ENCODE results near the gene ZRANB3.
"Not testable (repeated sequence)": the region's sequence is repeated elsewhere in the genome, so short reads cannot be mapped to it uniquely, and the experiment has no call there.

Gene ZRANB3

DNA sequence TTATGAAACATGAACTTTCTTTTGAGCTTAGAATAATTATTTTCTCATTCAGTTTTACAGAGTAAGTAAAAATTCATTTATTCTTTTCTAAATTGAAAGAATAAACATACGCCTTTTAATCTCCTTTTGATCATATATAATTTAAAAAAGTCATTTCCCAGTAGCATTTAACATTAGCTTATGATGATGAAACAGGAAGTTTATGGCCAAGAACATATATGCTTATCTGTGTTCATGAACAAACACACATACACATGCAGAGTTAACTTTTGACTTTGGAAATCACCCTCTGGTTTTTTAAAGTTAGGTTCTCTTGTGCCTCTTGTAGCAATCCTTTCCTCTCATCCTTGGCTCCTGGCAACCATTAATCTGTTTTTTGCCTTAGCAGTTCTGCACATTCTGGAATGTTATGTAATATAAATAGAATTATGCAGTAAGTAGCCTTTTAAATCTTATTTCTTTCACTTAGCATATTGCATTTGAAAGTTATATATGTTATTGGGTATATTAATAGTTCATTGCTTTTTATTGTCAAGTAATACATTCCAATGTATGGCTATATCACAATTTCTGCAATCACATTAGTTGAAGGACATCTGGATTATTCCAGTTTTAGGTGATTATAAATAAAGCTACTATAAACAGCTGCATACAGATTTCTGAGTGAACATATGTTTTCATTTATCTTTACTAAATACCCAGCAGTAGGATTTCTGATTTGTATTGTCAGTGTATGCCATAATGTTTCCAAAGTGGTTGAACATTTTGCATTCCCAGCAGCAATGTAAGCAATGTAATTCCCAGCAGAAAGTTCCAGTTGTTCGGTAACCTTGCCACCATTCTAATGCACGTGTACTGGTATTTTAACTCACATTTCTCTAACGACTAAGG lies 210.3 kb downstream of the ZRANB3 start:
- DNase-seq = no peak

DNA sequence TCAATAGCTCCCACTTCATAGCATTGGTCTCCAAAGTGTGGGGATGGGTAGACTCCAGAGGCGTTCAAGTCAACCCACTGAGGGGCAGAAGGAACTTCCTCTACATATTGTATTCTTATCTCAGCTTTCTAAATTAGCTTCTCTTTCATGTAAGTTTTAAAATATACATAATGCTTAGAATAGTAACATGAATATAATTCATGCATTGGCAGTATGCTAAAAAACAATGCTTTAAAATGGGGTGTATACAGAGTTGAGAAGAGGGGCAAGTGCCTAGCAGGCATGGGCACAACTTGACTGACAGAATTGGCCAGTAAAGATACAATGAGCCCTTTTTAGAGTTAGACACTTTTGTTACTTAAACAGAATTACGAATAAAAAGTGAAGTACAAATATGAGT lies 212.2 kb downstream of the ZRANB3 start:
- DNase-seq = no peak

DNA sequence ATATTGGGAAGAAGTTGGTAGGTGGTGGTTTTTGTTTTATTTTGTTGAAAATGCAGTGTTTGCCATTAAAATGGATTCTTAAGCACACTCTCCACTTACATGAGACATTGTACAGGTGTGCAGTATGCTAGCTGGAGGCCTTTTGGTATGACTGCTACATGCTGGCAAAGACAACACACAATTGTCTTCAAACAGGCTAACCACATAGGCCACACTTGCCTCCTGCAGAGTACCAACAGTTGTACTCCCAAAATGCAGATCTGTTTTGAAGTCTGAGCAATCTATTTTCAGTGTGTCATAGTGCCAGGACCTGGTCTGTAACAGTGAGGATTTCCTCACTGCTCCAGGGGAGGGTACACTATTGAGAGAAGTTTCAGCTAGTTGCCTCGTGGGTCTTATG lies 213.6 kb downstream of the ZRANB3 start:
- DNase-seq = no peak

DNA sequence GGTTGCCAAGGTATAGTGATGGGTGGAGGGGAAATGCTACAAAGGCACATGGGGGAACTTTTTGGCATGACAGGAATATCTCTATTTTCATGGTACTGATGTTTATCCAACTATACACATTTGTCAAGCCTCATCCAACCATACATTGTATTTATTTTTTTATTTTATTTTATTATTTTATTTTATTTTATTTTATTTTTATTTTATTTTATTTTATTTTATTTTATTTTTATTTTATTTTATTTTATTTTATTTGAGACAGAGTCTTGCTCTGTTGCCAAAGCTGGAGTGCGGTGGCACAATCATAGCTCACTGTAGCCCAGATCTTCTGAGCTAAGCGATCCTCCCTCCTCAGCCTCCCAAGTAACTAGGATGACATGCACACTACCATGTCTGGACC lies 219.1 kb downstream of the ZRANB3 start:
- DNase-seq = no peak

DNA sequence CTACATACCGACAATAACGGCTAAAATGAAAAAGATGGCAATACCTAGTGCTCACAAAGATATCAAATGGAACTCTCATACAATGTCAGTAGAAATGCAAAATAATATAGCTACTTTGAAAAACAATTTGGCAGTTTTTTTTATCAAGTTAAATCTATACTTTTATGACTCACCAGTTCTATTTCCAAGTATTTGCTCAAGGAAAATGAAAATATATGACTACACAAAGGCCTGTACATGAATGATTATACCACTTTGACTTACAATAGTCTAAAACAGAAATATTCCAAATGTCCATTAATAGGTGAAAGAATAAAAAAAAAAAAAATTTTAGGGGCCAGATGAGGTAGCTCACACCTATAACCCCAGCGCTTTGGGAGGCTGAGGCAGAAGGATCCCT lies 219.8 kb downstream of the ZRANB3 start:
- DNase-seq = no peak

- no peak for DNase-seq
Measured at GRCh38 chr2:135304694-135305093, 226.3 kb downstream of the ZRANB3 start.

- DNase-seq = no peak
Measured at GRCh38 chr2:135299658-135300244, 231.3 kb downstream of the ZRANB3 start.

DNA sequence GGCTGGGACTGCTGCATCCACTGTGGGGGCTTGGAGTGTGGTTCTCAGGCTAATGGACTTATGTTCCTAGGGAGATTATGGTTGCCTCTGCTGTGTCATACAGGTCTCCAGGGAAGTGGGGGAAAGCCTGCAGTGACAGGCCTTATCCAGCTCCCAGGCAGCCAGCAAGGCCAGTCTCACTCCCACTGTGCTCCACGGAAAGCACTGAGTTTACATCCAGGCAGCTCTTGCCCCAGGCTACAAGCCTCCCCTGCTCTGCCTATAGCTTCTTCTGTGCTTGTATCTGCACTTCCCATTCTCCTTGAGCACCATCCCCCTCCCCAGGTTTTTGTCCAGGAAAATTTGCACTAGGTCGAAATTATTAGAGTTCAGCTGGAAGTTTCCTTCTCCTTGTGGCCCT lies 231.9 kb downstream of the ZRANB3 start:
- no peak for DNase-seq

GRCh38 chr2:135287121-135287520 lies 243.9 kb downstream of the ZRANB3 start:
- not testable (repeated sequence) for DNase-seq

DNA sequence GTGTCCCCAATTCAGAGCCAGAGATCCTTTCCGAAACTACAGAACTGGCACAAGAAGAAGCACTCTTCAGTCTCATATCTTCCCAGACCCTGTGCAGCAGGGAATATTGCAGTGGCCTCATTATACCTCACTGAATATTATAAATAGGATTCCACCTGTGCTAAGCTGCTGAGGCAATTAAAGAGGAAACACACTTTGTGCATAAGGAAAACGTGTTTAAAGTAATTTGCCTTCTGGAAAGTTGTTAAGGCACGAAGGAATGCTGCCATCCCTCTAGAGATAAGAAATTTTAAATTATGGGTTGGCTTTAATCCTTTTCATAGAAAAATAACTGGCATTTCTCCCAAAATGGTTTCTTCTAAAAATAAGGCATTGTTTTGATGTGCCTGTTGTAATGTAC lies 245.6 kb downstream of the ZRANB3 start:
- no peak for DNase-seq

- no peak for DNase-seq
Measured at GRCh38 chr2:135281379-135281778, 249.6 kb downstream of the ZRANB3 start.

- no peak for DNase-seq
Measured at GRCh38 chr2:135279209-135279608, 251.8 kb downstream of the ZRANB3 start.

- DNase-seq = no peak
Measured at GRCh38 chr2:135276525-135276924, 254.5 kb downstream of the ZRANB3 start.

- DNase-seq = no peak
Measured at GRCh38 chr2:135271006-135271405, 260.0 kb downstream of the ZRANB3 start.

DNA sequence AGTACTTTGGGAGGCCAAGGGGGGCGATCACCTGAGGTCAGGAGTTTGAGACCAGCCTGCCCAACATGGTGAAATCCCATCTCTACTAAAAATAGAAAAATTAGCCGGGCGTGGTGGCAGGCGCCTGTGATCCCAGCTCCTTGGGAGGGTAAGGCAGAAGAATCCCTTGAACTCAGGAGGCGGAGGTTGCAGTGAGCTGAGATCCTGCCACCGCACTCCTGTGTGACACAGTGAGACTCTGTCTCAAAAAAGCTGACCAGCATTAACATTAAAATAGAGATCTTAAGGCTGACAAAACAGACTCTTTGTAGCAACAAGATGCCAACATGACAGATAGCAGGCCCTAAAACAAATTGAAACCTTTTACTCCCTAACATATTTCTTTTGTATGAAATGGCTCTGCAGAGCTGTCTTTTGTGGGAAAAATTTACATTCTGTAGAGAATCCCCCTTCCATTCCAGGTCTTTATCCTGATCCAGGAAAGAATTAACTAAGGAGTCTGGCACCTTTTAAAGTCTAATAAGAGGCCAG lies 265.0 kb downstream of the ZRANB3 start:
- DNase-seq = no peak

DNA sequence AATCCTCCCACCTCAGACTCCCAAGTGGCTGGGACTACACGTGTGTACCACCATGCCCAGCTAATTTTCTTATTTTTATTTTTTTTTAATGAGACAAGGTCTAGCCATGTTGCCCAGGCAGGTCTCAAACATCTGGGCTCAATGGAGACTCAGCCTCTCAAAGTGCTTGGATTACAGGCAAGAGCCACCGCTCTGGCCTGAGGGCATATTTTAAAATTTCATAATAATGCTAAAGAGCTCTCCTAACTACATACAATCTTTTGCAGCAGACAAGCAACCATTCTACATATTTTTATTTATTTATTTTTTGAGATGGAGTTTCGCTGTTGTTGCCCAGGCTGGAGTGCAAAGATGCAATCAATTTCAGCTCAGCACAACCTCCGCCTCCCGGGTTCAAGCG lies 271.9 kb downstream of the ZRANB3 start:
- no peak for DNase-seq

GRCh38 chr2:135258193-135258592 lies 272.8 kb downstream of the ZRANB3 start:
- DNase-seq = no peak

- no peak for DNase-seq
Measured at GRCh38 chr2:135257383-135258090, 273.5 kb downstream of the ZRANB3 start.

GRCh38 chr2:135256531-135257260 lies 274.3 kb downstream of the ZRANB3 start:
- DNase-seq = no peak

DNA sequence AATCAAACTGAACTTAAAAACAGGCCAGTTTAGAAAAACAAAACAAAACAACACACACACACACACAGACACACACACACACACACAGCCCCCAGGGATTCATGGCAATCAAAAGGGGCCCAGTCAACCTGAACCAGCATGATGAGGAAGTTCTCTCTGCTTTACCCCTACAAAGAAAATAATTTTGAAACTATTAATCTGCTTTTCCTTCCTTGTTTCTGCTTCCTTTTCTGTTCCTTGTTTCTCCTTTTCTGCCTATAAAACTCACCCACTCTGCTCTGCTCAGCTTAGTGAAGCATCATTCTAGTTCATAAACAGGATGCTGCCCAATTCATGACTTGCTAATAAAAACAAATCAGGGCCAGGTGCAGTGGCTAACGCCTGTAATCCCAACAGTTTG lies 275.8 kb downstream of the ZRANB3 start:
- DNase-seq = no peak

DNA sequence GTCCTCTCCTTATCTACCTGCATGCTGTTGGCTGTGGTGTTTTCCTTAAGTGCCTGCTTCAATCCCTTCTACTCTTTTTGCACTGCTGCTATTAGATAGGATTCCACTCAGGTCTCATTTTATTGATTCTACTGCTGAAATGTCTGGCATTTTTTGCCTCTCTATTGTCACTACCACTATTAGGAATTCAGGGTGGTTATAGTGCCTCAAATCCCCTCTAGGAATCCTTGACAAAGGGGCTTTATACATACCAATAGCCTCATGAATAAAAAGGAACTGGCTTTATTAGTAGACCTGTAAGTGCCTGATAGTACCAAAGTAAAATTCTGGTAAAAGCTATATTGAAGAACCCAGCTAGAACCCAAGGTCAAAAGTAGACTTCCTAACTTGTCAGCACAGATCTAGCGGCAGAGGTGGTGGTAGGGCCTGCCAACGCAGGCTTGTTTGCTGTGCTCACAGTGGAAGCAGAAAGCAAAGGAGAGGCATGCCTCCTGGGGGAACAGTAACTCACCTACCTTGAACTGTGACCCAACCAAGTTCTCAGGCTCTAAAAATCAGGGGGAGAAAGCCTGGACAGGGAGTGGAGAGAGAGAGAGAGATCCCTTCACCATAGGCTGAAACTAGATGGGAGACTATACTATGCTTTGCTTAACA lies 278.1 kb downstream of the ZRANB3 start:
- no peak for DNase-seq

- DNase-seq = no peak
Measured at GRCh38 chr2:135248611-135249010, 282.4 kb downstream of the ZRANB3 start.
